Stimulated activated CD4-positive, alpha-beta T cell treated with anti-CD3 and anti-CD28 coated beads, Interleukin-4, amount 100 ng/mL, for 4 hours (primary cell): ENCODE results near the gene RIMS4.

Experiments
- DNase-seq, 2 experiments: peaks; one replicate each; pipeline ENCODE4 v3.0.0-alpha.2; 2020

Gene RIMS4

DNA sequence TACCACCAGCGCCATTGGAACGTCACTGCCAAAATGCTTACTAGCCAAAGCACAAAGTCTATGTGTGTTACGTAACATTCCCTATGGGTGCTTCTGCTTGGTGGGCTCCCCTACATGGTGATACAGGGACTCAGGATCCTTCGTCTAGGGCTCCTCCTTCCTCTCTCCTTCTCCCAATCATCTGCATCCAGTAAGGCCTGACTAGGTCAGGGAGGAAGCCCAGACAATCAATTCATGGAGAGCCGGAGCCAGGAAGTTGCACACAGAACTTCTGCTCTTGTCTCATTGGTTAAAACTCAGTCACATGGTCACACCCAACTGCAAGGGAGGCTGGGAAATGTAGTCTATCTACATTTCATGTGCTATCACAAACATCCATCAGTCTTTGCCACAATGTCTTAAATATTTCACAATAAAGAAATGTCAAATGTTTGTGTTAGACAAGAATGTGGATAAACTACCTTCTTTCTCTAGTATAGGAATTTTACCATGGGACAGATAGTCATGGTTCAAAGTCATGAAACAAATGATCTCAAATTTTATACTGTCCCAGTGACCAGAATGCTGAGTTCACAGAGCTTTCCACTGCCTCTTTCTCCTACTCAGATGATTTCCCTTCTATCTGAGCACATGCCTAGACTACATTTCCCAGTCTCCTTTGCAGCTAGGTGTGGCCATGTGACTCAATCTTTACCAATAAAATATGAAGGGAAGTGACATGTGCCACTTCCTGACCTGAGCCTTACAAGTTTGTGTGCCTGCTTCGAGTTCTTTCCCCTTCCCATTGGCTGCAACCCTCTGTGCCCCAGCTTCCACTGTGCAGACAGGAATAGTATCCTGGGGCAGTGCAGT lies 74.0 kb downstream of the RIMS4 start:
- no peak for DNase-seq

GRCh38 chr20:44735816-44736169 lies 74.6 kb downstream of the RIMS4 start:
- no peak for DNase-seq

DNA sequence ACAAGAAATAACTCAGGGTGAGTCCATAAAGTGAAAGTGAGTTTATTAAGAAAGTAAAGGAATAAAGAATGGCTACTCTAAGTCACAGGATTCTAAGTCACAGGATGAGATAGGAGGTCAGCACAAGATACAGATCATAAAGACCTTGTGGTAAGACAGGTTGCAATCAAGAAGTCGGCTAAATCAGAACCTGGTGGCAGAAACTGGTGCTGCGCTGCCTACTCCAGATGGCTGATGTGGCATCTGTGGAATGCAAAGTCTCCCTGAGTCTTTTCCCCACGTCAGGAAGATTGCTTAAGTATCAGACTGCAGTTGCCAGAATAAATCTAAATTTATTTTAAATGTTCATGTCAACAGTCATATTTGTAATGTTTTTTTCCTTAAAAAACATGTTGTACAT lies 75.4 kb downstream of the RIMS4 start:
- DNase-seq: no peak

GRCh38 chr20:44733341-44734069 lies 76.8 kb downstream of the RIMS4 start:
- DNase-seq: peak; percentile 43 to 44

DNA sequence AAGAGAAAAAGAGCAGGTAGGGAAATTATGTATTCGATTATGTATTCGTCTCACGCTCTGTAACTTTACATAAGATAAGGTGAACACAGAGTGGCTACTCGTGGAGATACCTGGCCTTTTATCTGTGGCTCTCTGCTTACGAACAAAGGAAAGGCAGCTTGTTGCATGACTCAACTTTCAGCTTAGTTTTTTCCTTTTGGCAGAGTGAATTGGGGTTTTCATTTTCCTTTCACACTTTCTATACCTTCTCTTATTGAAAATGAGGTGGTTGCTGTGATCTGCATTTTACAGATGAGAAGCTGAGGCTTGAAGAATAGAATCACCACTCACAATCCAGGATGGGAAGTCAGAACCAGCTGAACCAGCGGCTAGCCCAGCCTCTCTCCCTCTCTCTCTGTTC lies 78.0 kb downstream of the RIMS4 start:
- no peak for DNase-seq

- no peak for DNase-seq
Measured at GRCh38 chr20:44731657-44732056, 78.7 kb downstream of the RIMS4 start.

DNA sequence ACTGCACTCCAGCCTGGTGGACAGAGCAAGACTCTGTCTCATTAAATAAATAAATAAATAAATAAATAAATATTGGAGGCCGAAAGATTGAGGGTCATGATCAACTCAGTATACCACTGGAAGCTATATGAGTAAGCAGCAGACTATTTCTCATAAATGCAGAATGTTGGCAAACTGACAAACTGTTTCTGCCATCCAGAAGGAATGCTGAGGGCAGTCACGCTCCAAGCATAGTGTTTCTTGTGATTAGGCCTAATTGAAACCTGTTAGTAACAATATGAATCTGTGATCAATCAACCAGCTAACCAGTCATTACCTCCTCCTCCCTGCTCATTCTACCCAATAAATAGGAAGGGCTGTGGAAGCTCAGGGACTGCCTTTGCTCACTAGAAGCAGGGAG lies 79.9 kb downstream of the RIMS4 start:
- no peak for DNase-seq

- no peak for DNase-seq
Measured at GRCh38 chr20:44728801-44729443, 81.4 kb downstream of the RIMS4 start.

DNA sequence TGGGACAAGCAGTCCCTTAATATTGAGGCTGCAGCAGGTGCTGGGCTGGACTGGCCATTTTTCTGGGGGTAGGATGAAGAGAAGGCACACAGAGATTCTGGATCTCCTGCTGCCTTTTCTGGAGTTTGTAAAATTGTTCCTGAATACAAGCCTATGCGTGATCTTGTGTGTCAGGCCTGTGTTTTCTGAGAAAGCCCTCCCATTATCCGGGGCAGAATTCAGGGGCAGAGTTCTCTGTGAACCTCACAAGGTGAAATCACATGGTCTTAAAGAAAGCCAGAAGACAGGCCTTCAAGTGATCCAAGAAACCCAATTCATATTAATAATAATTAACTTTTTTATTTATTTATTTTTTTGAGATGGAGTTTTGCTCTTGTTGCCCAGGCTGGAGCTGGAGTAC lies 82.7 kb downstream of the RIMS4 start:
- no peak for DNase-seq

DNA sequence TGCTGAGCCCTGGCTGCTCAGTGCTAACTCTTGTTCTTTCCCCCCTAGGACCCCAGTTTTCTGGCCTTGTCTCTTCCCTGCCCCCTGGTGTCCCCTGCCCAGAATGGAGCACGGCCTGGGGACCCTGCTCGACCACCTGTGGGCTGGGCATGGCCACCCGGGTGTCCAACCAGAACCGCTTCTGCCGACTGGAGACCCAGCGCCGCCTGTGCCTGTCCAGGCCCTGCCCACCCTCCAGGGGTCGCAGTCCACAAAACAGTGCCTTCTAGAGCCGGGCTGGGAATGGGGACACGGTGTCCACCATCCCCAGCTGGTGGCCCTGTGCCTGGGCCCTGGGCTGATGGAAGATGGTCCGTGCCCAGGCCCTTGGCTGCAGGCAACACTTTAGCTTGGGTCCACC lies 83.3 kb downstream of the RIMS4 start:
- DNase-seq: no peak

- no peak for DNase-seq
Measured at GRCh38 chr20:44725837-44726236, 84.5 kb downstream of the RIMS4 start.

- no peak for DNase-seq
Measured at GRCh38 chr20:44724423-44725091, 85.8 kb downstream of the RIMS4 start.

DNA sequence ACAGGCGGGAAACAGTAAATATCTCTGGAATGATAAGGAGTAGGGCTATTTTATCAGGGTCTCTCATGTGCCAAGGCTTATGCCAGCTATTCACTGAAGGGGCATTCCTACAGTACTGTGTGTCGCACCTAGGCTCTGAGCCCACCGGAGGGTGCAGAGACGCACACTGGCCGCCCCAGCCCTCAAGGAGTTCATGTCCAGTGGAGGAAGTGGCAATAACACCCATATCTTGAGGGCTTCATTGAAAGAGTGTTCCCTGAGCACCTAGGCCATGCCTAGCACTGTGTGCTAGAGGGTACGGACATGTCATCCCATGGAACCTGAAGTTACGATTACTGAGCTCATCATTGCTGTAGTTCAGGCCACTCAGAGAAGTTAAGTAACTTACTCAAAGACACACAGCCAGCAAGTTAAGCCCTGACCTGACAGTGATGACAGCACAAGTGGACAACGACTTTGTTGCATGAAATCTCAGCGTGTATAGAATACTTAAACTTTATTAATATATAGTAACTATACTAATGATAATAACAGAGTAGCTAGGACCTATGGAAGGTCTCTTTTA lies 86.5 kb downstream of the RIMS4 start:
- DNase-seq: no peak

GRCh38 chr20:44723391-44723790 lies 87.0 kb downstream of the RIMS4 start:
- no peak for DNase-seq

DNA sequence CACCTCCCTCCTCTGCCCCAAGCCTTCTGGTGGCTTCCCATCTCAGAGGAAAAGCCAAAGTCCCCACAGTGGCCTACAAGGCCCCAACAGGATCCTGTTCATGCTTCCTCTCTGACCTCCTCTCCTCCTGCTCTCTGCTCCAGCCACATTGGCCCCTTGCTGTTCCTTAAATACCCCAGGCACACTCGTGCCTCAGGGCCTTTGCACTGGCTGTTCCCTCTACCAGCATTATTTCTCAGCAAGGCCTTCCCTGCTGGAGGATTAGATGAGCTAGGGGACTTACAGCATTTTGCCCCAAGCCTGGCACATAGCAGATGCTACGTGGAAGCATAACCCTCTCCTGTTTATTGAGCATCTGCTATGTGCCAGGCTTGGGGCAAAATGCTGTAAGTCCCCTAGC lies 87.4 kb downstream of the RIMS4 start:
- DNase-seq: no peak

- DNase-seq: no peak
Measured at GRCh38 chr20:44721785-44722054, 88.6 kb downstream of the RIMS4 start.

GRCh38 chr20:44720997-44721784 lies 89.2 kb downstream of the RIMS4 start:
- DNase-seq: no peak

GRCh38 chr20:44720621-44720996 lies 89.7 kb downstream of the RIMS4 start:
- DNase-seq: no peak

DNA sequence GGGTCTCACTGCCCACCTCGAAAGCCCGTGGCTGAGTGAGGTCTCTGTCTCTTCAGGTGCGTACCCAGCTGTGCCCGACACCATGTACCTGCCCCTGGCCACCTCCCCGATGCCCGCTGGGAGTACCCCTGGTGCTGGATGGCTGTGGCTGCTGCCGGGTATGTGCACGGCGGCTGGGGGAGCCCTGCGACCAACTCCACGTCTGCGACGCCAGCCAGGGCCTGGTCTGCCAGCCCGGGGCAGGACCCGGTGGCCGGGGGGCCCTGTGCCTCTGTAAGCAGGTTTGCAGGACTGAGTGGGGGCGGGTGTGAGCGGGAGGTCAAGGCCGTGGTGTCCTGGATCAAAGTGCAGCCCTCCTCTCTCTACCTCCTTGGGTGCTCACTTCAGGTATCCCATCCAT lies 90.5 kb downstream of the RIMS4 start:
- no peak for DNase-seq

DNA sequence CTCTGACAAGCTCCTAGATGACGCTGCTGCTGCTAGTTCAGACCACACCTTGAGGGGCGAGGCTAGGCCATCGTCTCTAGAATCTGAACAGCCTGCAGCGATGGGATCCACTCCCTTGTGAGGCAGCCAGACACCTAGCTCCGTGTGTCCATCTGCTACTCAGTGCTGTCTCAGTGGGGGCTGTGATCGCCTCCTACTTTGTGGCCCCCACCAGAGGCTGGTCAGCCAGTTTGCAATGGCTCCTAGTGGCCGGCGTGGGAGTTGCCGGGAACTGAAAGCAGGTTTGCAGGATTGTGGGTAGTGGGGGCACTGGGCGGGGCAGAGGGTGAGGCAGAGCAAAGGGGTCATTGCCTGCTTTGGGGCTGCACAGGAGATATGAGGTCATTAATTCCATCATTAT lies 92.4 kb downstream of the RIMS4 start:
- DNase-seq: no peak

GRCh38 chr20:44716309-44717106 lies 93.8 kb downstream of the RIMS4 start:
- no peak for DNase-seq
